Transverse colon (tissue), 4 donors: ENCODE results near the gene ZNF827. TPM values are rescaled to one million over a fixed set of nuclear protein-coding genes. Genes with fewer than 3 reads are reported as not detected.

ENCODE experiments used
- DNase-seq: peaks from one replicate; pipeline ENCODE4 v3.0.0-alpha.2; 2019
- H3K27ac ChIP-seq, 4 donors: fragments of 200-600 bp; sonication (generic); 2 replicates each; pipeline ENCODE4 v1.5.1; 2016 to 2018; ENCODE audit warnings: inconsistent platforms in 4 of 4
- H3K27me3 ChIP-seq: fragments of 200-600 bp; sonication (generic); 2 replicates; pipeline ENCODE4 v1.5.1; 2017; ENCODE audit warnings: inconsistent platforms
- H3K36me3 ChIP-seq, 4 donors: fragments of 200-600 bp; sonication (generic); 2 replicates each; pipeline ENCODE4 v1.5.1; 2017 to 2019; ENCODE audit warnings: inconsistent platforms in 4 of 4
- H3K4me1 ChIP-seq, 4 donors: fragments of 200-600 bp; sonication (generic); 2 replicates each; pipeline ENCODE4 v1.5.1; 2017 to 2020; ENCODE audit warnings: inconsistent platforms in 4 of 4
- H3K4me3 ChIP-seq, 4 donors: fragments of 200-600 bp; sonication (generic); 1 replicate in 1 of 4; 2 replicates in 3 of 4; pipeline versions ENCODE4 v1.5.1 to v1.6.1; 2017 to 2019; ENCODE audit warnings: inconsistent platforms in 4 of 4
- H3K9me3 ChIP-seq, 2 donors: fragments of 200-600 bp; sonication (generic); 2 replicates each; pipeline ENCODE4 v1.5.1; 2017 to 2019; ENCODE audit warnings: inconsistent platforms in 2 of 2
- EP300 ChIP-seq: sonication (generic); formaldehyde crosslinking; IDR thresholded peaks from one replicate; pipeline ENCODE4 v1.6.1; 2017; ENCODE audit warnings: antibody characterized with exemption, low read depth
- POLR2A ChIP-seq: fragments of 450-650 bp; IDR thresholded peaks from one replicate; pipeline ENCODE4 v1.6.1; 2016; ENCODE audit warnings: antibody characterized with exemption, mild to moderate bottlenecking, moderate library complexity
- POLR2AphosphoS5 ChIP-seq, 3 donors: sonication (generic); formaldehyde crosslinking; IDR thresholded peaks; one replicate each; pipeline ENCODE4 v1.6.1; 2016; ENCODE audit warnings: antibody characterized with exemption in 3 of 3
- WGBS, 2 donors: methylation state at CpG; one replicate each; pipeline ENCODE4 v1.1.5; 2018; ENCODE audit warnings: low coverage in 1 of 2; 5-methylcytosine and 5-hydroxymethylcytosine counted together
- in situ Hi-C, 4 donors: fragments of 200-750 bp; cut with MboI; loops; one replicate each; pipeline versions ENCODE4 v1.15.0 to v1.15.1; 2017; ENCODE audit warnings: low sequenced_read_pairs in 3 of 4, low pct_ligation_motif_present in 1 of 4, low pct_unique_long_range_greater_than_20kb in 1 of 4
- intact Hi-C: fragments of 100-400 bp; cut with DNase I; formaldehyde crosslinking; loops from one replicate; pipeline ENCODE4 v1.15.1; 2023; ENCODE audit warnings: low total_unique reads
- total RNA-seq, 4 donors: library from RNA; depleted of rRNA; stranded (reverse); fragments of >200 nt; gene quantifications; one replicate each; pipeline ENCODE4 v1.1.0, GENCODE V29; 2016
- TF ChIP-seq, protein P1 (sequence below), 5 experiments: fragments of 200-600 bp in 3 of 5; fragments of 450-650 bp in 2 of 5; sonication (generic) in 3 of 5; IDR thresholded peaks; 1 replicate in 2 of 5; 2 replicates in 3 of 5; pipeline ENCODE4 v1.5.1; 2016 to 2017; ENCODE audit warnings: antibody characterized with exemption in 5 of 5, inconsistent platforms in 3 of 5, mild to moderate bottlenecking in 2 of 5, moderate library complexity in 1 of 5

The ZNF827 gene
- total RNA-seq, 4 donors from 2014 or later = 22.5 to 61.3 (median 29.2) TPM

DNA sequence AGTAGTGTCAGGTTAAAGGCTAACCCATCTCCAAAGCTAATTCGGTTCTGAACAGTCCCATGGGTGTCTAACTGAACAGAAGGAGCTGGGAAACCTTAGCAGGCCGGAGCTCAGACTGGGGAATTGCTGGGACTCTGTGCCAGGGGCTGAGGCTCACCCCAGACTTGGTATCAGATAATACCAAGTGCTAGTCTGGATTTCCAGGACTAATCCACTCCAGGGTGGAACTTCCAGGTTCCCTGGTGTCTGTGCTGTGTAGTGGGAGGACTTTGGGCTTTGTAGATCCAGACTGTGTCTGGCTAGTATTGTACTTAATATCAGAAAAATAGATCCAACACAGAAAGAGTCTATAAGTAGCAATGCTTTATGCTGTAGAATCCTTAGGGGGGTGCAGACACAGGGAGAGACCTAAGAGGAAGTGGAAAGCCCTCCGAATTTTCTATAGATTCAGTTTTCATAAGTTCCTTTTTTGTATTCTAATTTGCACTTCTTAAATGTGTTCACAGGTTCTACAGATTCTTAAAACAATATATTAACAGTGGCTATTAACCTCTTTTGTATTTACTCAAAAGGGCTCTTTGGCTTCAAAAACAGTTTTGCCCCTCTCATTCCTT, 4.1 kb downstream of the ZNF827 start:
- Histone ChIP-seq H3K9me3 (no peaks in the 10 kb centered on the region), H3K36me3 (no peaks in the 10 kb centered on the region), H3K4me3 (no peak overlapping the region), H3K4me1 (peaks cover 12 to 28% (median 16%) of the 10 kb centered on the region in 4 donors), H3K27me3 (no peaks in the 10 kb centered on the region), H3K27ac (peak overlapping the region; percentile 89 to 97 (median 96))
- intact Hi-C loops = loop anchor here (10.0 kb wide), 1 partner anchor 200 kb away; no protein-coding TSS in a partner anchor
- TF ChIP-seq EP300 (no peak), POLR2AphosphoS5 (IDR thresholded peaks at IDR 0.05) (no peak), POLR2A (no peak)
- TF ChIP-seq, protein P1, sequence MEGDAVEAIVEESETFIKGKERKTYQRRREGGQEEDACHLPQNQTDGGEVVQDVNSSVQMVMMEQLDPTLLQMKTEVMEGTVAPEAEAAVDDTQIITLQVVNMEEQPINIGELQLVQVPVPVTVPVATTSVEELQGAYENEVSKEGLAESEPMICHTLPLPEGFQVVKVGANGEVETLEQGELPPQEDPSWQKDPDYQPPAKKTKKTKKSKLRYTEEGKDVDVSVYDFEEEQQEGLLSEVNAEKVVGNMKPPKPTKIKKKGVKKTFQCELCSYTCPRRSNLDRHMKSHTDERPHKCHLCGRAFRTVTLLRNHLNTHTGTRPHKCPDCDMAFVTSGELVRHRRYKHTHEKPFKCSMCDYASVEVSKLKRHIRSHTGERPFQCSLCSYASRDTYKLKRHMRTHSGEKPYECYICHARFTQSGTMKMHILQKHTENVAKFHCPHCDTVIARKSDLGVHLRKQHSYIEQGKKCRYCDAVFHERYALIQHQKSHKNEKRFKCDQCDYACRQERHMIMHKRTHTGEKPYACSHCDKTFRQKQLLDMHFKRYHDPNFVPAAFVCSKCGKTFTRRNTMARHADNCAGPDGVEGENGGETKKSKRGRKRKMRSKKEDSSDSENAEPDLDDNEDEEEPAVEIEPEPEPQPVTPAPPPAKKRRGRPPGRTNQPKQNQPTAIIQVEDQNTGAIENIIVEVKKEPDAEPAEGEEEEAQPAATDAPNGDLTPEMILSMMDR (IDR thresholded peaks at IDR 0.05) = no peak
- in situ Hi-C loops = no loop called here
- WGBS, 2 donors = 58 to 75% methylated on average over 1 to 3 of the region's 3 CpGs
- no peak for DNase-seq

GRCh38 chr4:145933134-145933533, 5.5 kb downstream of the ZNF827 start:
- TF ChIP-seq EP300 = no peak
- no peak for TF ChIP-seq POLR2AphosphoS5 (IDR thresholded peaks at IDR 0.05)
- no peak for TF ChIP-seq POLR2A
- TF ChIP-seq, protein P1 (IDR thresholded peaks at IDR 0.05) = no peak
- in situ Hi-C loops = no loop called here
- 64 to 76% methylated on average over 2 of the region's 2 CpGs for WGBS, 2 donors
- H3K4me3 ChIP-seq = no peak overlapping the region
- H3K27me3 ChIP-seq = no peaks in the 10 kb centered on the region
- no peaks in the 10 kb centered on the region for H3K9me3 ChIP-seq
- H3K4me1 ChIP-seq = peaks cover 10 to 21% (median 14%) of the 10 kb centered on the region in 4 donors
- no peaks in the 10 kb centered on the region for H3K36me3 ChIP-seq
- no peak overlapping the region for H3K27ac ChIP-seq
- intact Hi-C loops = loop anchor here (1.0 to 10.0 kb wide), 2 partner anchors 37 to 198 kb away; no protein-coding TSS in a partner anchor
- no peak for DNase-seq

DNA sequence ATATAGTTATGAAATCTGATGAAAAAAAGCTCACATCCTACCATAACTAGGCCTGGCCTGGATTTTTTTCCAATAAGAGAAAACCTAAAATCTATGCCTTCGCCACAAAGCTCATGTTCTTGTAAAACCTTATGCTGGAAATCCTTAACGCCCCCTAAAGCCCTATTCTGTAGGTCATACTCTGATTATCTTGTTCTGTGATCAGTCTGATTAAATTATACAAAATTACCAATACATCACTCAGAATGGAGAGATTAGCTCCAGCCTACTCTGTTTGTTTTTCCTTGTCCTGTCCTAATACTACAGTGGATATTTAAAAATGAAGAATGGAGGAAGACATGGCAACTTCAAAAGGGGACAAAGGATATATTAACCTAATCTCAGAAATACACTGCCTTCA, 7.2 kb downstream of the ZNF827 start:
- H3K4me1 ChIP-seq = peaks cover 10 to 21% (median 14%) of the 10 kb centered on the region in 4 donors
- 89 to 95% methylated on average over 2 of the region's 2 CpGs for WGBS, 2 donors
- in situ Hi-C loops = no loop called here
- H3K27ac ChIP-seq = no peak overlapping the region
- no peaks in the 10 kb centered on the region for H3K9me3 ChIP-seq
- no peaks in the 10 kb centered on the region for H3K36me3 ChIP-seq
- intact Hi-C loops = loop anchor here (10.0 kb wide), 1 partner anchor 197 kb away; no protein-coding TSS in a partner anchor
- TF ChIP-seq EP300 = no peak
- no peak for TF ChIP-seq POLR2AphosphoS5 (IDR thresholded peaks at IDR 0.05)
- TF ChIP-seq, protein P1 (IDR thresholded peaks at IDR 0.05) = no peak
- TF ChIP-seq POLR2A = no peak
- H3K4me3 ChIP-seq = no peak overlapping the region
- no peak for DNase-seq
- no peaks in the 10 kb centered on the region for H3K27me3 ChIP-seq

DNA sequence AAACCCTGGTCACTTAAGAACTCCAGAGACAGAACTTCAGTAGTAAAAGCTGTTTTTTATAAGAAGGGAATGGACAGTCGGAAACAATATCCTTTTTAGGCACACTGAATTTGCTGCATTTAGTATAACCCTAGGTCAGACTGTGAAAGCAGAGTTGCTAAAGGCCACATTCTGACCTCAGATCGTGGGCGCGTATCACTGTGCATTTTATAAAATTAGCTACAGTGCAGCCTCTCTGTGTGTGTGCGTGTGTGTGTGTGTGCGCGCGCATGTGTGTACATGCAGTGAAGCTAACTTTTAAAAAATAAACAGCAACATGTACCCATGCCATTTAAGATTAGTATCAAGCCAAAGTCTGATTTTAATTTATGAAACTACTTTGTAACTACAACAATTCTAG, 8.0 kb downstream of the ZNF827 start:
- Histone ChIP-seq H3K4me3 (no peak overlapping the region), H3K9me3 (no peaks in the 10 kb centered on the region), H3K27ac (no peak overlapping the region), H3K36me3 (no peaks in the 10 kb centered on the region), H3K4me1 (peaks cover 7 to 18% (median 13%) of the 10 kb centered on the region in 4 donors), H3K27me3 (no peaks in the 10 kb centered on the region)
- intact Hi-C loops (loop anchor here (10.0 kb wide), 1 partner anchor 196 kb away; no protein-coding TSS in a partner anchor), in situ Hi-C loops (no loop called here)
- TF ChIP-seq POLR2A (no peak), EP300 (no peak), POLR2AphosphoS5 (IDR thresholded peaks at IDR 0.05) (no peak)
- TF ChIP-seq, protein P1 (IDR thresholded peaks at IDR 0.05) = no peak
- 90 to 96% methylated on average over 5 to 8 of the region's 8 CpGs for WGBS, 2 donors
- DNase-seq = no peak
